HG03460 (cell line): Measurements from ENCODE around the gene FNDC10.
"Not testable (repeated sequence)": the region's sequence is repeated elsewhere in the genome, so short reads cannot be mapped to it uniquely, and the experiment has no call there.

Source experiments
- ATAC-seq: cut with Tn5 transposase; IDR thresholded peaks from one replicate; pipeline ENCODE4 v1.9.1; 2021; ENCODE audit not compliant: unreplicated experiment

FNDC10 gene

DNA sequence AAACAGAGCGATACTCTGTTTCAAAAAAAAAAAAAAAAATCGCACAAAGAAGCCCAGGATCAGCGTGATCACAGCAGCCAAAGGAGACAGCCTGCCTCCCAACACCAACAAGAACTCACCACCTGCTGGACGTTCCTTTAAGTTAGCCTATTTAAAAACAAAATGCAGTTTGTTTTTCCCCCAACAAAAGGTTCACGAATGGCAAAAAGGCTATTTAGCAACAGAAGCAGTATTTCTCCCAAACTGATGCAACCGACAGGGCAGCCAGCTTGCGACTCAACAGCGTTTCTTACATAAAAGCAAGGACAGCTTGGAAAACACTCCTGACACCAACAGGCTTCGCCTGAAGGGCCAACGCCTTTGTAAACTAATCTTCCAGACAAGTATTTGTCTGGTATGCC is 32.0 kb downstream of the FNDC10 start:
- no peak for ATAC-seq

- ATAC-seq = no peak
These were observed 32.6 kb downstream of the FNDC10 start for GRCh38 chr1:1567152-1567875.

GRCh38 chr1:1565340-1565739 is 34.6 kb downstream of the FNDC10 start:
- ATAC-seq = no peak

GRCh38 chr1:1564268-1564667 is 35.7 kb downstream of the FNDC10 start:
- ATAC-seq = no peak

- no peak for ATAC-seq
These were observed 36.2 kb downstream of the FNDC10 start for GRCh38 chr1:1563688-1564087.

- ATAC-seq = no peak
These were observed 37.3 kb downstream of the FNDC10 start for GRCh38 chr1:1562556-1563195.

DNA sequence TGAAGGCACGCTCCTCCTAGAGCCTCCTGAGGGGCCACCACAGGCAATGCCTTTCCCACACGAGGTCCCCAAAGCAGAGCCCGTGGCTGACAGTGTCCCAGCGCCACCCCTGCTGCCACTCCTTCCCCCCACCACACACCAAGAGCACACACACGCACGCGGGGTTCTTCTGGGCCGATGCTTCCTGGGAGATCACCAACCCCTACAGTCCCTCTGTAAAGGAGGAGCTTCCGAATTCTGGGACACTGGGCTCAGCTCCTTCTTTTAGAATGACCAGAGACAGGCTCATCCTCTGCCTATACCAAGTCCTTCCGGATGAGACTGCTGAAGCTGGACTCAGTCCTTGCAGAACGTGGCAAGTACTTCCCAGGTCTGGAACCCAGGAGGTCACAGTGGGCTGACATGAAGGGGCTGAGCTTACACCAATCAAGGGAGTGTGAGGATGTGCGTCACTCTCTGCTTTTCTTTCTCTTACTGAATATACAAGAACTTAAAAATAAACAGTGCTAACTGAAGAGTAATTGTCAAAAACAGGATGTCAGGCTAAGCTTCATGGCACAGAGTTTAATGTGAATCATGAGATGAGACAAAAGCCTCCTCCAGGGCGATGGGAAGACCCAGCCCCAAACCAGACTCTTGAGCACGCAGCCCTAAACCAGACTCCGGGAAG is 38.0 kb downstream of the FNDC10 start:
- ATAC-seq = no peak

GRCh38 chr1:1560178-1560577 is 39.8 kb downstream of the FNDC10 start:
- no peak for ATAC-seq

DNA sequence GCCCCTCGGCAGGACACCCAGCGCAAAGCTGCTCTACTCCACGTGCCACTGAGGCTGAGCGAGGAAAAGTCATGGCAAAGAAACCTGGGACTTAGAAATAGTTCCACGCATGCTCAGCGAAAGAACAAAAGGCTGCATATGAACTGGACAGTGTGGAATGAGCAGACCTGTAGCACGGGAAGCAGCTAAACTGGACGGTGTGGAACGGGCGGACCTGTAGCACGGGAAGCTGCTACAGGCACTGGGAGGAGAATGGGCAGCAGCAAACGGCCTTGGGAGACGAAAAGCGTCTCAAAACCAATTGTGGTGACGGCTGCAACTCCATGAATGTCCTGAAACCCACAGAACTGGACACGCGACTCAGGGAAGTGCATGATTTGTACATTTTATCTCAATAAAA is 40.9 kb downstream of the FNDC10 start:
- no peak for ATAC-seq

DNA sequence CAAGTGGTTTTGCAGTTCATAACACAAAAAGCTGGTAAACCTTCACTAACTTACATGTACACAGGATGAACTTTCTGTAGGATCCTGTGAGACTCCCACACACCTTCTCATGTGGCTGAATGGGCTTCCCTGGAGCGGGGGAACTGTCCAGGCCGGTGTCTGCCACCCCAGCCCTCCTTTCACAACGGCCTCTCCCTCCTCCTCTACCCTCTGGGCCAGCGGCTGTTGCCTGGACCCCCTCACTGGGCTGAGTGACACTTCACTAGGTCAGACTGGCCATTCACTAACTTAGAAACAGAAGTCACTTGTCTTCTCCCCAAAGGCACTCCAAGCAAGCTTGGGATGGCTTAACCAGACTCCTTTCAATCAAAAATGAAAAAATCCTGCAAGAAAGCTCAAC is 41.3 kb downstream of the FNDC10 start:
- no peak for ATAC-seq

DNA sequence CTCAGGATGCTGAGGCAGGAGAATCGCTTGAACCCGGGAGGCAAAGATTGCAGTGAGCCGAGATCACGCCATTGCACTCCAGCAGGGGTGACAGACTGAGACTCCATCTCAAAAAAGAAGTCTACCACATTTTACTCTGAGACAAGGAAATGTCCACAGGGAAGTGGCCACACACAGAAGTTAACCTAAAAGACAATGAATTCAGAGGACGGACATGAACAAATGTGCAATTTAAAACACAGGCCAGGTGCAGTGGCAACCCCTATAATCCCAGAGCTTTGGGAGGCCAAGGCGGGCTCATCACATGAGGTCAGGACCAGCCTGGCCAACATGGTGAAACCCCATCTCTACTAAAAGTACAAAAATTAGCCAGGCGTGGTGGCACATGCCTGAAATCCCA is 42.2 kb downstream of the FNDC10 start:
- not testable (repeated sequence) for ATAC-seq

DNA sequence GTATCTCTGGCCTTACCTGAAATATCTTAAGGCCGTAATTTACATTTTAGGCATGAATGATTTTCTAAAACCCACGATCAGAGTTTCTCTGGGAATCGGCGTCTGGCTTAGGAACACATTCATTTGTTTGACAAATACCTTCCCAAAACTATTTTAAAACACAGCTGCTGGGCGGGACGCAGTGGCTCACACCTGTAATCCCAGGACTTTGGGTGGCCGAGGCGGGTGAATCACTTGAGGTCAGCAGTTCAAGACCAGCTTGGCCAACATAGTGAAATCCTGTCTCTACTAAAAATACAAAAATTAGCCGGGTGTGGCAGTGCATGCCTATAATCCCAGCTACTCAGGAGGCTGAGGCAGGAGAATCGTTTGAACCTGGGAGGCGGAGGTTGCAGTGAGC is 43.0 kb downstream of the FNDC10 start:
- not testable (repeated sequence) for ATAC-seq

DNA sequence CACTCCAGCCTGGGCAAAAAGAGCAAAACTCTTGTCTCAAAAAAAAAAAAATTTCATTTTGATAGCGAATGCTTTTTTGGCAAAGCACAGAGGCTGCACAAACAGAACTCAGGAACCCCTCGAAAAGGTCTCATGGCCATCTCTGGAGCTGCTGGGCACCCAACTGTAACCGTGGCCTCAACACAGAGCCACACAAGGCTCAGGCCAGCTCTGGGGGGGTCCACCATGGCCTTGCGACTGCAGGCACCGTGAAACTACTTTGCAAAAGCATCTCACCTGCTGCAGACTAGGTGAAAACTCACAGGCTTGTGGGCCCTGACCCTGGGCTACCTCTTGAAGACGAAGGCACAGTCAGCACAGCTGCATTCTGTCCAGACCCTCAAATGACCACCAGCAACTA is 43.4 kb downstream of the FNDC10 start:
- no peak for ATAC-seq

GRCh38 chr1:1554926-1555915 is 44.7 kb downstream of the FNDC10 start:
- ATAC-seq = no peak

DNA sequence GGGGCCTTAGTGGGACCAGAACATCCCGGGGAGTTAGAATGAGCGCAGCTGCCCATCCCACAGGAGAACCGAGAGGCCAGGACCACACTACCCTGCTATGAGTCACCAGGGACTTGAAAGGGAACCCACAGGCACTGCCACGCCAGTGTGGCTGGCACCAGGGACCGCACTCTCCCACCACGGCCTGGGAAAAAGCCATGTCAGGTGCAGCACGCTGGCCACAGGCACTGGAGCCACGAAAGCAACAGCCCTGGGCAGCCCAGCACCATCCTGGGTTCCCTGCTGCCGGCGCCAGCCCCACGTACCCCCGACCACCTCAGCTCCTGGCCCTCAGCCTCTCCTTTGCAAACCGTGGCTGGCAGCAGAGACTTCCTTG is 45.4 kb downstream of the FNDC10 start:
- no peak for ATAC-seq

GRCh38 chr1:1553821-1554494 is 46.0 kb downstream of the FNDC10 start:
- ATAC-seq = no peak

DNA sequence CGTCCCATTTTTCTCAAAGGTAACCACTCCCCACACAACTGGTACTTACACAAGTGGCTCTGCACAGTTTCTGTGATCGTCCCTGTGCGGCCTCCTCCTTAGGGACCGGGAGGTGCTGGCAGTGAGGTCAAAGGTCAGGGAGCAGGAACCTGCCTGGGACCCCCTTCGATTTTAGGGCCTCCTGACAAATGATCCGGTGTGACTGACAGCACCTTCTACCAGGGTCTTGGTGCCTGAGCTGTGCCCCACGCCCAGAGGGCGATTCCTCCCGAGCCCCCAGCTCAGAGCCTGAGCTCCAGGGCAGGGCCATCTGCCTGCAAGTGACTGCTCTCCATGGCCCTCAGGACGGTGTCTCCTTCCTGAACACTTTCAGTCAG is 47.7 kb downstream of the FNDC10 start:
- no peak for ATAC-seq

DNA sequence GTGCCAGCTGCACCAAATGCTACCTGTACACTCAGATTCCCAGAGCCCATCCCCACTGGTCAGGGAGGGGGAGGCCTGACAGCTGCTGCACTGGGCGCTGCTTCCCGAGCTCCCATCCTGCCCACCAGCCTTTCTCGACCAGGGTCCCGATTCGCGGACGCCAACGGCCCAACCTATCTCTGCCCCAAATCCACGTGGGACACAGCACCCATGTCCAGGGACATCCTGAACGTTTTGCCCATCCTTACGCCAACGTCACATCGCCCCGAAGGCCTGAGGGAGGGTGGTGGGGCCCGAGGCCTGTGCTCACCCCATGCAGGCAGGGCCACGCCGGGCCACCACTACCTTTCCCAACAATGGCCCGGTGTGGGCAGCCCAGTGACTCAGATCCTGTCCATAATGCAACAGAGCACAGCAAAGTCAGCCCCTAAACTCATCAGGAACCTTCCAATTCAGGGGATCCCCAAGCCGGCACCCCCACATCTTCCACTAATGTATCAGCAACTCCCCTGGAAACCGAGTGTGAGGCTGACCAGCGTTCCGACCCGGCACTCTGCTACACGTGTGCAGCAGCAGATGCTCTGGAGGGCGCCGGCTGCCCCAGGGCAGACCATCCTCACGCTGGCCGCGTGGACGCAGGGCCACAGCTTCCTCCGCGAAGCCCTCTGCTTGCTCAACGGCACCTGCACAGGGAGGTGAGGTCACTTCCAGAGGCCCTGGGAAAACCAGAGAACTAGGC is 48.2 kb downstream of the FNDC10 start:
- ATAC-seq = no peak

DNA sequence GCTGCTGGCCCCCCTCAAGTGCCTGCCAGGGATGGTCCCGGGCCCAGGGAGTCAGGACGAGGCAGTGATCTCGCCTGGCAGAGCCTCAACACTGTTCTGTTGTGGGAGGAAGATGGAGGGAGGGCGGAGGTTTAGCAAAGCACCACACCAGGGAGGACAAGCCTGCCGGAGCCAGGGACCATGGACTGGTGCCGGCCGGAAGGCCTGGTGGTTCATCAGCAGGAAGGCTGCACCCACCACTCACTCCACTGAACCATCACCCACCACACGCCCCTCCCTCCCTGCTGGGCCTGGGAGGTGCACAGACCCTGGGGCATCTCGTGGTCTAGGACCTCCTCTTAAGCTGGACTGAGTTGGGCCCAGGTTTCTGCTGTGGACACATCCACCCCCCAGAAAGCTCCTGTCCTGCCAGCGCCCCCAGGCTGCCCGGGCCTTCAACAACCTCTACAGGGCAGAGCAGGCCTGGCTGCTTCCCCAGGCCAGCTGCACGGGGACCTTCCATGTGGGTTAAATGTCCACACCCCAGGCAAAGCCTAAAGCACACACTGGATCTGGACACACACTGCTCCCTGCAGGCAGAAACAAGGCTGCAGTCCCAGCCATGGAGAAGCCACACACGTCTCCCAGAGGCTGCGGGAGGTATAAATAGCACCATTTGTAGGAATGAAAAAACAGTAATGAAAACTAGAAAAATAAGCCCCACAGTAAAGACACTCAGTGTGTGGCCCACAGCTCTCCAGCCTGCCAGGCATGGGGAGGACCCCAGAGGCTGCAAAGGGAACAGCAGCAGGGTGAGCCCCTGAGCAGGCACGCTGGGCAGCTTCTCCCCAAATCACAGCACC is 49.1 kb downstream of the FNDC10 start:
- no peak for ATAC-seq
